Fibroblast of villous mesenchyme (primary cell): ENCODE results near the gene LMNTD1. TPM values are rescaled to one million over a fixed set of nuclear protein-coding genes. Genes with fewer than 3 reads are reported as not detected.

Experiments
- DNase-seq: peaks from one replicate; pipeline ENCODE4 v3.0.0-alpha.2; 2010; ENCODE audit warnings: low read depth
- H3K4me3 ChIP-seq: 2 replicates; pipeline ENCODE4 v1.5.1; 2011; ENCODE audit warnings: low read depth, mild to moderate bottlenecking, low read length
- CTCF ChIP-seq: IDR thresholded peaks from 2 replicates; pipeline ENCODE4 v1.5.1; 2012; ENCODE audit warnings: low read depth, mild to moderate bottlenecking, low read length; ENCODE audit not compliant: insufficient read depth
- total RNA-seq: library from RNA; depleted of rRNA; stranded (reverse); fragments of >200 nt; gene quantifications from 2 replicates; pipeline ENCODE4 v1.2.3, GENCODE V29; 2012

Gene LMNTD1
- total RNA-seq, 1 donor: not detected

GRCh38 chr12:25482625-25483024 is 70.5 kb downstream of the LMNTD1 start:
- H3K4me3 ChIP-seq: no peak overlapping the region
- peak; percentile 28 for DNase-seq
- TF ChIP-seq CTCF: no peak

- no peak for TF ChIP-seq CTCF
- H3K4me3 ChIP-seq: no peak overlapping the region
- no peak for DNase-seq
Measured at GRCh38 chr12:25480145-25480544, 72.9 kb downstream of the LMNTD1 start.

GRCh38 chr12:25477217-25477616 is 75.9 kb downstream of the LMNTD1 start:
- no peak overlapping the region for H3K4me3 ChIP-seq
- TF ChIP-seq CTCF: no peak
- no peak for DNase-seq

GRCh38 chr12:25472453-25472852 is 80.6 kb downstream of the LMNTD1 start:
- no peak for DNase-seq
- TF ChIP-seq CTCF: no peak
- H3K4me3 ChIP-seq: no peak overlapping the region

- H3K4me3 ChIP-seq: no peak overlapping the region
- DNase-seq: peak; percentile 4
- TF ChIP-seq CTCF: no peak
Measured at GRCh38 chr12:25469861-25470260, 83.2 kb downstream of the LMNTD1 start.

GRCh38 chr12:25469368-25469767 is 83.7 kb downstream of the LMNTD1 start:
- TF ChIP-seq CTCF: no peak
- no peak for DNase-seq

GRCh38 chr12:25463521-25463920 is 89.6 kb downstream of the LMNTD1 start:
- no peak for TF ChIP-seq CTCF
- no peak for DNase-seq
- H3K4me3 ChIP-seq: no peak overlapping the region

More at GRCh38 chr12:25469368-25469767, 83.7 kb downstream of the LMNTD1 start:
- H3K4me3 ChIP-seq: no peak overlapping the region
